ENCODE results near the gene DDT.
"Not testable (repeated sequence)": the region's sequence is repeated elsewhere in the genome, so short reads cannot be mapped to it uniquely, and the experiment has no call there.

DDT gene

DNA sequence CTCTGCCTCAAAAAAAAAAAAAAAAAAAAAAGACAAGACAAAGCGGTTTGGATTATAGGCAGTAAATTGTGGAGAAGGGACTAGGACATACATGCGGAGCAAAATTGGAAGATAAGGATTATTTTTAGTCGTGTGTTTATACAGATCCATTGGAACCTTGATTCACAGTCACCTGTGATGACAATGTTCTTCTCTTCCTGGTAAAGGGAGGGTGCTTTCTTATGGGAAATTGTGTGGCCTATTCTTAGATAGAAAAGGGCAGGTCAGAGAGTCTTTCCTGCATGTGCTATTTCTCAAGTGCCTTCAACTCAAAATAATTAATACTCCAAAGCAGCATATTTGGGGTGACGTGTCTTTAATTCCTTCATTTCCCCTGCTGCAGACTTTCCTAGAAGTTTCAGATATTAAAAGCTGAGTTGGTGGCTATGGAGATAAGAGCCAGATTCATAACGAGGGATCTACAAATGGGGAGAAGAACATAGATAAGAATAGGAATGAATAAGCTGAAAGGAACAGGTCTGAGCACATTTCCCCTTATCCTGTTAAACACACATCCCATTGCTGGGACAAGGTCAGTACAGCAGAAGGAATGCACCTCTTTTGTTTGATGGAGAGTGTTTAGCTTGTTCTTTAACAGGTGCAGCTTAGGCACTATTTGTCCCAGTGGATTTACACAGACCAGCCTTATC is 35.8 kb downstream of the DDT start:
- H3K27me3 ChIP-seq (ENCODE audit: control insufficient read depth, insufficient read depth, low read length) = no peaks in the 10 kb centered on the region

DNA sequence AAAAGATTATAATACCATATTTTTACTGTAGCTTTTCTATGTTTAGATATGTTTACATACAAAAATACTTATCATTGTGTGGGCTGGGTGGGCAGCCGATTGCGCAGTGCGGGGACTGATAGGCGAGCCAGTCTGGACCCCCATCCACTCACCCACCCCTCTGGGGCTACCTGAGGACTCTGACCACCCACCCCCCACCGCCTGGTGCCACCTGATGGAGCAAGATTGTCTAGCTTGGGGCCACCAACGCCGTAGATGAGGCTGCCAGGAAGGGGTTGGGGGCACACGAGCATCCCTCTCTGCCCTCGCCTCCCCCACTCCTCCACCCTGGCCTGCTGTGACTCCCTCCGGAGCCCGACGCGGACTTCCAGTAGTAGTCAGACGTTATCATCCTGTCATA is 47.7 kb downstream of the DDT start:
- H3K4me3 ChIP-seq (ENCODE audit: low read length) = no peak overlapping the region
- H3K4me1 ChIP-seq (ENCODE audit: control insufficient read depth, insufficient read depth, low read length) = no peaks in the 10 kb centered on the region
- H3K36me3 ChIP-seq (ENCODE audit: control insufficient read depth, insufficient read depth, low read length) = no peaks in the 10 kb centered on the region
- no peaks in the 10 kb centered on the region for H3K27me3 ChIP-seq (ENCODE audit: control insufficient read depth, insufficient read depth, low read length)
- H3K9ac ChIP-seq (ENCODE audit: low read length) = no peak overlapping the region
- H3K9me3 ChIP-seq (ENCODE audit: control insufficient read depth, low read length) = no peaks in the 10 kb centered on the region

More for the DNA sequence above, 35.8 kb downstream of the DDT start:
- H3K9me3 ChIP-seq (ENCODE audit: control insufficient read depth, low read length) = no peaks in the 10 kb centered on the region
- H3K36me3 ChIP-seq (ENCODE audit: control insufficient read depth, insufficient read depth, low read length) = no peaks in the 10 kb centered on the region
- H3K9ac ChIP-seq (ENCODE audit: low read length) = no peak overlapping the region
- no peak overlapping the region for H3K4me3 ChIP-seq (ENCODE audit: low read length)
- H3K4me1 ChIP-seq (ENCODE audit: control insufficient read depth, insufficient read depth, low read length) = no peaks in the 10 kb centered on the region

DNA sequence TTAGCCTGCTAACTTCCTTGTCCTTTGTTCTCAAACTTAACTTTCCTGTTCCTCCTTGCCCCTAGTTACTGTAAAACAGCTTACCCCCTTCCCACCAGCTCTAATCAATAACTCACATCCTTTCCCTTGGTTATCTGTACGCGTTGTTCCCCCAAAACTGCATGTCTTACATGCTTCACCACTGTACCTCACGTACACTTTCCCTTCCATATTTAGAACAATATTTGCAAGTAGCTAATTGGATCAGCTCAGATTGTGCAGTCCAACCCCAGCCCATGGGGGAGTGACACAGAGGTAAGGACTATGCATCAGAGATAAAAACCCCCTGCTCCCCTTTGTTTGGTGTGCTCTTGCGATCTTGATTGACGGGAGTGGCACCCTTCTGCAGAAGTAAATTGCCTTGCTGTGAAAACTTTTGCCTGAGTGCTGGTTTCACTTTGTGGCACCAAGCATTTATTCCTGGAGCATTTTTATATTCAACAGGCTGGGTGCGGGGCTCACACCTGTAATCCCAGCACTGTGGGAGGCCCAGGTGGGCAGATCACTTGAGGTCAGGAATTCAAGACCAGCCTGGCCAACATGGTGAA is 49.1 kb downstream of the DDT start:
- no peak overlapping the region for H3K9ac ChIP-seq (ENCODE audit: low read length)
- H3K36me3 ChIP-seq (ENCODE audit: control insufficient read depth, insufficient read depth, low read length) = no peaks in the 10 kb centered on the region
- H3K27me3 ChIP-seq (ENCODE audit: control insufficient read depth, insufficient read depth, low read length) = no peaks in the 10 kb centered on the region

DNA sequence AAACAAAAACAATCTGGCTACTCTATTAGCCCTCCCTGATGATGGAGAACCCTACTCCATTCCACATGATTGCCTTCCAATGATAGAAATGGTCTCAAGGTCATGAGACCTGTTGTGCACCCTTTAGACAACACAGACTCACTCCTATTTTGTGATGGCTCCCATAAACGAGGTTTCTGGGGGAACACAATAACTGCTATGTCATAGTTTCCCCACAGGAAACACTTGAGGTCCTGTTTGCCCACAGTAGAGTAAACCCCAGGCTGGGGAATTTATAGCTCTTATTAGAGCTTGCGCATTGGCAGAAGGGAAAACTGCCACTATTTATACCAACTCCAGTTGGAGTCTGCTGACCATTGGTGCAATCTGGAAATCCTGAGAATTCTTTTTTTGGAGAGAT is 51.3 kb downstream of the DDT start:
- H3K9ac ChIP-seq (ENCODE audit: low read length) = no peak overlapping the region
- no peaks in the 10 kb centered on the region for H3K36me3 ChIP-seq (ENCODE audit: control insufficient read depth, insufficient read depth, low read length)
- H3K27me3 ChIP-seq (ENCODE audit: control insufficient read depth, insufficient read depth, low read length) = no peaks in the 10 kb centered on the region
- H3K4me3 ChIP-seq (ENCODE audit: low read length) = no peak overlapping the region
- H3K9me3 ChIP-seq (ENCODE audit: control insufficient read depth, low read length) = no peaks in the 10 kb centered on the region
- no peaks in the 10 kb centered on the region for H3K4me1 ChIP-seq (ENCODE audit: control insufficient read depth, insufficient read depth, low read length)

More for the DNA sequence above, 49.1 kb downstream of the DDT start:
- no peaks in the 10 kb centered on the region for H3K9me3 ChIP-seq (ENCODE audit: control insufficient read depth, low read length)
- H3K4me3 ChIP-seq (ENCODE audit: low read length) = no peak overlapping the region
- H3K4me1 ChIP-seq (ENCODE audit: control insufficient read depth, insufficient read depth, low read length) = no peaks in the 10 kb centered on the region

DNA sequence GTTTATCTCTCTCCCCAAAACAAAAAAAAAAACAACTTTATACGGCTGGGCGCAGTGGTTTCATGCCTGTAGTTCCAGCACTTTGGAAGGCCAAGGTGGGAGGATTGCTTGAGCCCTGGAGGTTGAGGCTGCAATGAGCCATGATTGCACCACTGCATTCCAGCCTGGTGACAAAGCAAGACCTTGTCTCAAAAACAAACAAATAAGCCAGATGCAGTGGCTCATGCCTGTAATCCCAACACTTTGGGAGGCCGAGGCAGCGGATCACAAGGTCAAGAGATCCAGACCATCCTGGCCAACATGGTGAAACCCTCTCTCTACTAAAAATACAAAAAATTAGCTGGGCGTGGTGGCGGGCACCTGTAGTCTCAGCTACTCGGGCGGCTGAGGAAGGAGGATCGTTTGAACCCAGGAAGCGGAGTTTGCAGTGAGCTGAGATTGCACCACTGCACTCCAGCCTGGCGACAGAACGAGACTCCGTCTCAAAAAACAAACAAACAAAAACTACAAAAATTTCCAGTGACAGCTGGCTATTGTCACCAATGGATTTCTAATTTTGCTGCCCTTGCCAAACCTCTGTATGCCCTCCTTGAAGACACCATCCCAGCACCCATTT is 52.5 kb downstream of the DDT start:
- not testable (repeated sequence) for H3K36me3 ChIP-seq (ENCODE audit: control insufficient read depth, insufficient read depth, low read length); H3K27me3 ChIP-seq (ENCODE audit: control insufficient read depth, insufficient read depth, low read length); H3K9ac ChIP-seq (ENCODE audit: low read length); H3K4me3 ChIP-seq (ENCODE audit: low read length); H3K4me1 ChIP-seq (ENCODE audit: control insufficient read depth, insufficient read depth, low read length); H3K9me3 ChIP-seq (ENCODE audit: control insufficient read depth, low read length)
